ENCODE data around the gene TMPRSS4.

DNA sequence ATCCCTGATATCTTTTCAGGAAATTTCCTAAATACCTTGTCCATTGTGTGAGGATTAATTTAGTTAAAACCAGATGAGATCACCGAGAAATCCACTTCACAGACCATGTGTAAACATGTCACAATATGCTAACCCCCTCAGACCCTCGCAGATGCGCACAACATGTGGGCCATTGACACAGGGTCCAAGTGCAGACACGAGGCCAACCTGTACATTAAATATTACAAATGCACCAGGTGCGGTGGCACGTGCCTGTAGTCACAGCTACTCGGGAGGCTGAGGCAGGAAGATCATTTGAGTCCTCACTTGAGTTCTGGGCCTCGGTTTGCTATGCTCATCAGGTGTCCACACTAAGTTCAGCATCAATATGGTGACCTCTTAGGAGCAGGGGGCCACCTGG is 9.9 kb upstream of the TMPRSS4 start:
- TF ChIP-seq, protein P1, sequence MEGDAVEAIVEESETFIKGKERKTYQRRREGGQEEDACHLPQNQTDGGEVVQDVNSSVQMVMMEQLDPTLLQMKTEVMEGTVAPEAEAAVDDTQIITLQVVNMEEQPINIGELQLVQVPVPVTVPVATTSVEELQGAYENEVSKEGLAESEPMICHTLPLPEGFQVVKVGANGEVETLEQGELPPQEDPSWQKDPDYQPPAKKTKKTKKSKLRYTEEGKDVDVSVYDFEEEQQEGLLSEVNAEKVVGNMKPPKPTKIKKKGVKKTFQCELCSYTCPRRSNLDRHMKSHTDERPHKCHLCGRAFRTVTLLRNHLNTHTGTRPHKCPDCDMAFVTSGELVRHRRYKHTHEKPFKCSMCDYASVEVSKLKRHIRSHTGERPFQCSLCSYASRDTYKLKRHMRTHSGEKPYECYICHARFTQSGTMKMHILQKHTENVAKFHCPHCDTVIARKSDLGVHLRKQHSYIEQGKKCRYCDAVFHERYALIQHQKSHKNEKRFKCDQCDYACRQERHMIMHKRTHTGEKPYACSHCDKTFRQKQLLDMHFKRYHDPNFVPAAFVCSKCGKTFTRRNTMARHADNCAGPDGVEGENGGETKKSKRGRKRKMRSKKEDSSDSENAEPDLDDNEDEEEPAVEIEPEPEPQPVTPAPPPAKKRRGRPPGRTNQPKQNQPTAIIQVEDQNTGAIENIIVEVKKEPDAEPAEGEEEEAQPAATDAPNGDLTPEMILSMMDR (IDR thresholded peaks at IDR 0.05; ENCODE audit: low read depth, low read length): no peak
- TF ChIP-seq, protein P2, sequence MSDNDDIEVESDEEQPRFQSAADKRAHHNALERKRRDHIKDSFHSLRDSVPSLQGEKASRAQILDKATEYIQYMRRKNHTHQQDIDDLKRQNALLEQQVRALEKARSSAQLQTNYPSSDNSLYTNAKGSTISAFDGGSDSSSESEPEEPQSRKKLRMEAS (IDR thresholded peaks at IDR 0.05; ENCODE audit: low read depth, low read length): no peak
- no peak for TF ChIP-seq POLR2A (IDR thresholded peaks at IDR 0.05; ENCODE audit: extremely low read depth, insufficient read length)
- no peak for TF ChIP-seq MYC (IDR thresholded peaks at IDR 0.05; ENCODE audit: low read depth, low read length)
